C1 segment of cervical spinal cord (tissue), 14 donors: Measurements from ENCODE around the gene ATP8B3.

Experiments used
- DNase-seq, 14 donors: peaks; one replicate each; lab custom pipeline; 2025; lab: John Stamatoyannopoulos, UW

The ATP8B3 gene

DNA sequence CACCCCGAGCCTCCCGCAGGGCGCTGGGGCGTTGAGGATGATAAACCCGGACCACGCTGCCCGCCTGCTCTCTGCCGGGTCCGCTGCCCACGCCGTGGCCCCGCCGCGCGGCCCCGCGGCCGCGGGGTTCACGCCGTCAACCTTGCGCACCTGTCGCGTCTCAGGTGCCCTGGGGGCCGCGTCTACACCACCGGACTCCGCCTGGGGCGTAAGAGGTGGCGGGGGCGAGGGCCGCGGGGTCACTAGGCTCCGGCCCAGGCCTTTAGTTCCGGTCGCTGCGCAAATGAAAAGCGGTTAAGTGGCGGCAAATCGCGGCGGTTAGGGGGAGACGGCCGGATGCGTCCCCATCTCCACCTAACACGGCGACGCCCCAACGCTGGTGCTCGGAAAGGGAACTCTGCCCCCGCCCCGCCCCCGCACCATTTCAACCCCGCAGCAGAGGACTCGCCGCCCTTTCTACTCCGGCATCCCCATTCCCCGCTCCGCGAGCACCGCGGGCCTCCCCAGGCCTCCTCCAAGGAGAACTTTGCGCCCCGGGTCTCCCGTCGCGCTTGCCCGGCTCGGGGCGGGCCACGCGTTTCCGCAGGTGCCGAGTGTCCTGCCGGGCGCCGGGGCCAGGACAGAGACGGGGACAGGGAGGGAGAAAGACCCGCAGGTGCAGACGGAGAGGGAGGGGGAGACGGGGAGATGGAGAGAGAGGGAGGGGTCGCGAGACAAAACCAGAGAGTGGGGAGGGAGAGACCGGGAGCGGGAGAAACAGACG is 54.4 kb downstream of the ATP8B3 start:
- DNase-seq = no peak

DNA sequence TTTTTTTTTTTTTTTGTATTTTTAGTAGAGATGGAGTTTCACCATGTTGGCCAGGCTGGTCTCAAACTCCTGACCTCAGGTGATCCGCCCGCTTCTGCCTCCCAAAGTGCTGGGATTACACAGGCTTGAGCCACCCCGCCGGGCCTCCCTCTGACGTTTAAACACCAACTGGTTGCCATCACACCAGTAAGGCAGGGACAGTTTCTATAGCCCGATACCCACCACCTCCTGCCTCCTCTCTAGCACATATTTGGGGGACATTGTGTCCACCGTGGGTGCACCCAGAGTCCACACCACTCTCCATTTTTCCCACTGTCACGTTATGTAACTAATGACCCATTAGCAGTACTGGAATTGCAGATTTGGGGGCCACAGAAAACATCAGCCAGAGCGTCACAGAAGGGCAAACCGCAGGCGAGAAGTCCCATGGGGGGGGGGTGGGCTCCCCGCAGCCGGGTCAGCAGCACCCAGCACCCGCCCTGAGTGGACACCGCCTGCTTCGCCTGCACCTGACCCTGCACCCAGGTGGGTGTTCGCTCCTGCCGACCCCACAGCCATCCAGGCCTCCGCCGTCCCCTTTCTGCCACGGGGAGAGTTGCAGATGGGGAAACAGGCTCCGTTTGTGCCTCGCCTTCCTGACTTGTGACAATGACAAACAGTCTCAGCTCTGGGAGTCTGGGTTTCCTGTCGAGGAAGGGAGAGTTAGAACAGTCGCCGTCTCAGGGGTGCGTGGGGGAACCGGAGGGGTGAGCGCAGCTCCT is 55.2 kb downstream of the ATP8B3 start:
- no peak for DNase-seq

DNA sequence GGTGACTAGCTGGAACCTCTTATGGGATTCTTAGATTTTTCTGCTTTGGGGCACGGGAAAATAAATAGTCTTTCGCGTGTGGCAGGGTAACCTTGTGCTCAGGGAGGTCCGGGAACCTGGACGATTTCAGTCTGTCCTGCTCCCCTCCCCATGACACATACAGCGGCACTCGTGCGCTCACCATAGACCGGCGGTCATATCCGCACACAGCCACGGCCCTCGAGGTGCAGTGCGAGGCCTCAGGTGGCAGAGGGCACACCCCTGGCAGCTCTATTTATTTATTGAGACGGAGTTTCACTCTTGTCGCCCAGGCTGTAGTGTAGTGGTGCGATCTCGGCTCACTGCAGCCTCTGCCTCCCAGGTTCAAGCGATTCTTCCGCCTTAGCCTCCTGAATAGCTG is 55.8 kb downstream of the ATP8B3 start:
- DNase-seq = no peak

DNA sequence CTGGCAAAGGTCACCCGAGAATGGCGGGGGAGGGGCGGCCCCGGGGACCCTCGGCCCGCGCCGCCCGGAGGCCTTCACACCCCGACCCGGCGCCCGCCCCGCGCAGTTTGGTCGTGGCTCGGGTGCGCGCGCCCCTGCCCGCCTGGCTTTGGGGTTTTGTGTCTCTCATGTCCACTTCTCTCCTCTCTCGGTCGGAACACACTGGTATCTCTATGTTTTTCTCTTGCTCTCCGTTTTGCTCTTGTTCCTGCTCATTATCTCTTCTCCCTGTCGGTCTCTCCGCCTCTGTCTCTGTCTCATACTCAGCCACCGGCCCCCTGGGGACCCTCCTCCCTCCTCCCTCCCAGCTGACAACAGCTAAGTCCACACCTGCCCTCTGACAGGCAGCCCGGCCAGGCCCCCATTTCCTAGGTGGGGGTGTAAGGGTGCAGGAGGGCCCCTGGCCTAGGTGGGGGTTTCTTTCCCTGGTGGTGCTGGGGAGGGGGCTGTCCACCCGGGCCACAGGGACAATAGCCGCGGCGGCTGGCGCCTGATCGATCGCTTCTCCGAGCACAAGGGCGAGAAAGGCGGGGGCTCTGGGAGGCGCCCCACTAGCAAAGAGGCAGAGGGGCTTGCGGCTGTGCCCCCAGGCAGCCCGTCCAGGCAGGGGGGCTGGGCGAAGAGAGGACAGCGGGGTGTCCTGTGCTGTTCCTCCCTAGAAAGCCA is 56.5 kb downstream of the ATP8B3 start:
- DNase-seq = no peak

DNA sequence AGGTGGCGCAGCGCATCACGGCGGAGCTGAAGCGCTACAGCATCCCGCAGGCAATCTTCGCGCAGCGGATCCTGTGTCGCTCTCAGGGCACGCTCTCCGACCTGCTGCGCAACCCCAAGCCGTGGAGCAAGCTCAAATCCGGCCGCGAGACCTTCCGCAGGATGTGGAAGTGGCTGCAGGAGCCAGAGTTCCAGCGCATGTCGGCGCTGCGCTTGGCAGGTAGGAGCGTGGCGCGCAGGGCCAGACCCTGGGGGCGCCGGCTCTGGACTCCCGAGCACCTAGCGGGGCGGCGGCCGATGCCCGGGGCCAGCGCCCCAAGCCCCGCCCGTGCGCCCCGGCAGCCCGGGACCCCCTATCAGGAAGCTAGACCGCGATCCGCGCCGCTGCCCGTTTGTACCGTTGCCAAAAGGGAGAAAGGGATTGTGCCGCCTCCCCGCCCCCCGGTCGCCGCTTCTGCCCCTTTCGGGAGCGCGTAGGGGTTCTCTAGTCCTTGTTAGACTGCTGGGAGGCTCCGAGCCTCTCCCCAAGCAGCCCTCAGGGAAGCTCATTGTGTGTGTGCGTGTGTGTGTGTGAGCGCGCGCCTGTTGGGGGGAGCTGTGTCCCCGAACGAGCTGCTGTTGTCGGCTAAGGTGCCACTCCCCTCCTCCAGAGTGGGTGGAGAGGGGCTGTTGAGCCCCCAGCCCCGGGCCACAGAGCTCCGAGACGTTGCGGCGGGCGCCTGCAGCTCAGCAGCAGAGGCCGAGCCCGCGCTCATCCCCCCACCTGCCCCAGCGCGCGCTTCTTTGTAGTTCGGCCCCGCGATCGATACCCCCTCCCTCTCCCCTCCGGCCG is 57.2 kb downstream of the ATP8B3 start:
- no peak for DNase-seq

DNA sequence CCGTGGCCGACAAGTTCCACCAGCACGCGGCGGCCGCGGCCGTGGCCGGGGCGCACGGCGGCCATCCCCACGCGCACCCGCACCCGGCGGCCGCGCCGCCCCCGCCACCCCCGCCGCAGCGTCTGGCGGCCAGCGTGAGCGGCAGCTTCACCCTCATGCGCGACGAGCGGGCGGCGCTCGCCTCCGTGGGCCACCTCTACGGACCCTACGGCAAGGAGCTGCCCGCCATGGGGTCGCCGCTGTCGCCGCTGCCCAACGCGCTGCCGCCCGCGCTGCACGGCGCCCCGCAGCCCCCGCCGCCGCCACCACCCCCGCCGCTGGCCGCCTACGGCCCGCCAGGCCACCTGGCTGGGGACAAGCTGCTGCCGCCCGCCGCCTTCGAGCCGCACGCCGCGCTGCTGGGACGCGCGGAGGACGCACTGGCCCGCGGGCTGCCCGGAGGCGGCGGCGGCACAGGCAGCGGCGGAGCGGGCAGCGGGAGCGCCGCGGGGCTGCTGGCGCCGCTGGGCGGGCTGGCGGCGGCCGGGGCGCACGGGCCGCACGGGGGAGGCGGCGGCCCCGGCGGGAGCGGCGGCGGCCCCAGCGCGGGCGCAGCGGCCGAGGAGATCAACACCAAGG is 57.9 kb downstream of the ATP8B3 start:
- no peak for DNase-seq

DNA sequence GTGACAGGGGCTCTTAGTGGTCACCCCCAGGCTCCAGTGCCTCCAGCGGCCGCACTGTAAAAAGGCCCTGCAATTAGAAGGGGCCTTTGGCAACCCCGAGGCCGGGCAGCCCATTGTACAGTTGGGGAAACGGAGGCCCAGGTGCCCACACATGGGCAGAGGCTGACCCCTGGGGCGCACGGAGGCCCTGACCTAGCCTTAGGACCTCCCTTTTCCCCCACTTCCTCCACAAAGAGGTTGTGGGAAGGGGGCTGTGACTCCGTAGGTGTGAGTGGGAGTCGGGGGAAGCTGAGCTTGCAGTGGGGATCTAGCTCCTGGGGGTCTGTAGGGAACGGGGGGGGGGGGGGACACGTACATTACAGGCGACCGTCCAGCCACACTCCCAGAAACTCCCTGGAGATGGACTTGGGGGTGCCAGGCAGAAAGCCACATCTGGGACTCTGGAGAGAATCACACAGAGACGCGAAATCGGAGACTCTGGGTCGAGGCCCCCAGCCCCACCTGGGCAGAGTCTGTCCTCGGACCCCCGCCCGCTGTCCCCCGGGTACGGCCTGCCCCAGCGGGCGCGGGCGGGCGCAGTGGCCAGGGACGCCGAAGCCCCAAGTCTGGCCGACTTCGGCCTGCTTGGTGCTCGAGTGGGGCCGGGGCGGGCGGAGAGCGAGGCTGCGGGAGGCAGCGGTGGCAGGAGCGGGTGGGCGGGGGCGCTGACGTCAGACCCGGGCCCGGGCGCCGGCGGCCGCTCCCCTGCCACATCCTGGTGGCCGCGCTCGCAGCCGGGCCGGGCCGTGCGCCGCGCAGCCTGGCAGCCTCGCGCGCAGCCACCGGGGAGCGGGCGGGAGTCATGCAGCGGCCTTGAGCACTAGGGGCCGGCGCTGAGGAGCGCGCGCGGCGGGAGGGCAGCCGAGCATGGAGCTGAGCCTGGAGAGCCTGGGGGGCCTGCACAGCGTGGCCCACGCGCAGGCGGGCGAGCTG is 59.0 kb downstream of the ATP8B3 start, which contains the start of gene ONECUT3:
Gene ONECUT3, plus strand, starts transcription at position 750 of the 972 bp plus-strand sequence. Its CDS starts 157 bp downstream, at position 907.
- DNase-seq = no peak

DNA sequence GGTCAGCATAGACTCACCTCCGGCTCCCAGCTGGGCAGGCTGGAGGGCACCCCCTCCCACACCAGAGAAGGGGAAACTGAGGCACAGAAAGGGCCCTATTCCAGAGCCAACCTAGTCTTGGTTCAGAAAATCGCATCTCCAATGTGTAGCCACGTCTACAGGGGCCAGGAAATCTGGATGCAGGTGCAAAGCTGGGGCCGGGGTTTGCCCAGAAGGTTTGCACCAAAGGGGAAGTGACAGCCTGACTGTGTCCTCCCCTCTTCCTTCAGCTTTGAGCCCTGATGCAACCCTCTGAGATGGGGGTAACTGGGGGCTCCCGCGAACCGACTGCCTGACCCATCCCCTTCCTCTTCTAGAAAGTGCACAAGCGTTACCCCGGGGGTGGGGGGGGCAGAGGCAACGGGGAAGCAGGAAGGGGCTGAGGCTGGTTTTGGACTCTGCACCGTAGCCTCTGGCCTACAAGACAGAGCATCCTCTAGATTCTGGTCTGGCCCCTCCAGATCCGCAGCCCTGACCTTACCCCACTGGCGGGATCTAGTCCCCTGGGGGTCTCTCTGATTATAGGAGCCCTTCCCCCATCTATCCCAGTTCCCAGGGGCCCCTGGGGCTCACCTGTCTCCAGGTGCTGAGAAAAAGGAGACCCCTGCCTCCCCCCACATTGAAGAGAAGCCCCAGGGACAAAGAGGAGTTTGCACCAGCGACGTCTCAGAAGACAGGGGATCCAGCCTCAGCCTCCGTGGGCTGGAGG is 59.9 kb downstream of the ATP8B3 start:
- no peak for DNase-seq

DNA sequence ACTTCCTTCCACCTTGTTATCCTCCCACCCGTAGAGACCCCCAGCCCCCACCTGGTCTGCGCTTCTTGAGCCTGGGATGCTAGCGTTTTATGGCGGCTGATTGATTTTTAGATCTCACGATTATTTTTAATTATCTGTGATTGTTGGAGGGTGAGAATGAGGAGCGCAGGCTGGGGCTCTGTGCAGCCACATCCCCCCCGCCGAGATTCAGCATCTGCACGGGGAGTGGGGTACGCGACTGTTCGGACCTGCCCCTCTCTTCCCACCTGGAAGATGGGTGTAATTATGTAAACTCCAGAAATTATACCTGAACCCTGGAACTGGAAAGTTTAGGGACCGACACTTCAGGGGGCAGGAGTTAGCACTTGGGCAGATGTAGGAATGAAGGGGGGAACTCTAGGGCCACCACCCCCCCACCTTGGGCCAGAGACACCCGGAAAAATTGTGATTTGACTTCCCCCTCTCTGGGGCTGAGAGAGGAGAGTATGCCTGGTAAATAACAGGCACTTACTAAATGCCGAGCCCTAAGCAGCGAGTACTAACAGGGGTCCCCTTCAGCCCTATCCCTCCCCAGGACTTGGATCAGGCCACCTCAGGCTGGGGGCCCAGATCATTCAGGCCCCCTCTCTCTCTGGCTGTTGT is 60.6 kb downstream of the ATP8B3 start:
- DNase-seq = no peak

DNA sequence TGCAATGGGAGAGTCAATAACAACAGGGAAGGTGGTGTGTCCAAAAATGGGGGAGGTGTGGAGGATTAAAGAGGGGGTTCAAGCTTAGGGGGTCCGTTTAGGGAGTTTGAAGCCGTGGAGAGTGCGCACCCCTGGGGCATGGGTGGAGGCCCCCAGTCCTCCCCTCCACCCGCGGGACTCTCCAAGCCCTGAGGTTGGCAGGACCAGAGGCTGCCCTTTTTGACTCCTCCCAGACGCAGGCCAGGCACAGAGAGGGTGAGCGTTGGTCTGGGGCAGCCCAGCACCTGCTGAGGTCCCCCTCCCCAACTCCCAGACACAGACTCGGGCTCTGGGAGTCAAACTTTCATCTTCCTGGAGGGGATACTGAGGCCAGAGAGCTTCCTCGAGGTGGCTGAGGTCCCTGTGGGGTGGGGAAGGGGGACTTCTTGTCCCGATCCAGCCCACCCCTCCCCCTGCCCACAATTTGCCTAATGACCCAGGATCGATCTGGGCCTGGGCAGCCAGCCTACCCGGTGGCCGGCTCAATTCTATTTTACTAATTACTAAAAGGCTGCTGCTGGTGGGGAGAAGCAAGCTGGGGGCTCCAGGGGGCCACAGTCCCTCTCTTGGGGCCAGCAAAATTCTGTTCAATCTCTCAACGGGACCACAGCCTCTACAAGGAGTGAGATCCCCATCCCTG is 61.6 kb downstream of the ATP8B3 start:
- no peak for DNase-seq

DNA sequence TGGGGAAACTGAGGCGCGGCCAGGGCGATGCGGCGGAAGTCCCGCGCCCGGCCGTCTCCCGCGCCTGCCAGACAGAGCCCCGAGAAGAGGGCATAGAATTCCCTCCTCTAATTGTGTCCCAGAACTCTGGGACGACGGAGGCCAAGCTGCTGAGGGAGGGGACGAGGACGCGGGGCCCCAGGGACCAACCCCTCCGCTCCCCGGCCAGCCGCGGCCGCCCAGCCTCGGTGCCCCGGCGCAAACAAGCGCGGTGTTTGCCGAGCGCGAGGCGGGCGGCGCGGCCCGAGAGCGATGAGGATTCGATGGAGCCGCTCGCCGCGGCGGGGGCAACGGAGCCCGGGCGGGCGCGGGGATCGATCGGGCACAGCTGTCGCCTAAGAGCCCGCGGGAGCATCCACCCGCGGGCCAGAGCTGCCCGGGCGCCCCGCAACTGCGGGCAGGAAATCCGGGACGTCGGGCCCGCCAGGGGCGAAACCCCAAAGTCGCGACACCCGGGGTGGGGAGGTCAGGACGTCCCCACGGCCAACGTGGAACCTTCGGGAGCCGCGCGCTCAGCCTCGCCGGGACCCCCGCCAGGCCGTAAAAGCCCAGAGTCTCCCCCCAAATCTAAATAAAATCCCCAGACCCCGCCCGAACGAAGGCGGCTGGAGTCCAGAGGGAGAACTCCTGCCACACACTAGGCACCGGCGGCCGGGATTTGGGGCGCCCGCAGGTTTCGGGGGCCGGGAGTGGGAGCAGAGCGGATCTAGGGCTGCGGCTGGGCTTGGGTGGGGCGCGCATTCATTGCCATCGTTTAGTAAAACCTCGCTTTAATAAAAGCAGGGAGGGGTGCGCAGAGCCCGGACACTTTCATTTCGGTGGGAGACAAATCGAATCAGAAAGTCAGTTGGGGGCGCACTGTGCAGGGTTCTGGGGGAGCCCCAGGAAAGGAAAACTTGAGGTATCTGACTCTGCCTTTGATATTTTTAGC is 62.4 kb downstream of the ATP8B3 start:
- no peak for DNase-seq

DNA sequence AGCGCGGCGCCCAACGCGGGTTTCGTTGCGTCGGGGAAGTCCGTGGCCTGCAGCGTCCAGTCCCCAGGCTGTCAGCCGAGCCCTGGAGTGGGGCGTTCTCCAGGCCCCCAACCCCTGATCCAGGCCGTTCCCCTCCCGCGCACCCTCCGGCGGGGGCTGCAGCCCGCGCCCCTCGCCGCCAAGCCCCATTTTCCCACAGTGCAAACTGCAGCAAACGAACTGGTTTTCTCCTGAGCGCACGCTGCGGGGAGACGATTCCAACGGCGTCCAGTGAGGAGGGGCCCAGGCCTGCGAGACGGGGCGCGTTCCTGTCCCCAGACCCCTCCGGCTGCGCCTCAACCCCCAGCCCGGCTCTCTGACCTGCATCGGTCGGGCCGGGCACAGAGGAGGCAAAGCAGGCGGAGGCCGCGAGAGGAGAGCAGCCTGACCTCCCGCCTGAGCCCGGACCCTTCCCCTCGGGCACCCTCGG is 63.2 kb downstream of the ATP8B3 start:
- DNase-seq = no peak

DNA sequence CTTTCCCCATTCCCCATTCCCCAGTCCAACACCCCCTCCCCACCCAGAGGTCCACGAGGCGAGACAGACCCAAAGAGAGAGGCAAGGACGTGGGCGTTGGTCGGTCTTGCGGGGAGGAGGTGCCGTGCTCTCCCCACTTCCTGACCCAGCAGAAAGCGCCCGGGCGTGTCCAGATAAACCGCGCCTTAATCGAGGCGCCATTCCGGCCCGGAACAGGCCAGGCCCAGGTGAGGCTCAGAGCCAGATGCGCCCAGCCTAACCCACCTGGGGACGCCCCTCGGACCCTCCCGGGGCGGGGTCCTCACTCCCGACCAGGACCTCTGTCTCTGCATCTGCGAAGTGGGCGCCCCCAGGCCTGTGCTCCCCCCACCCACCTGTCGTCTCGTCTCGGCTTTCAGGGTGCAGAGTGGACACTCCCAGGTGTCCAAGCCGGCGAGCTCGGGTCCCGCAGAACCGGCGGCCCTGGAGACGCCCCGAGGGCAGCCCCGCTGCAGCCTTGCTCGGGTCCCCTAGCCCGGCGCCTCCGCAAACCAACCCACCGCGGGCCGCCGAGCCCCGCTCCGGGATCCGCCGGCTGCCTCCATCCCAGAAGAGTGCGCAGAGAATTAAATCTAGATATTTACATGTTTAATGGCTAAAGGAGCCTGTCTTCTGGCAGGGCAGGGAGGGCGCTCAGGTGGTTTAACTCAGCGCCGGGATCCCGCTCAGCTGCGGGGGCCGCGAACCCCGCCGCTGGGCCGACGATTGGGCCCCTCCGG is 63.8 kb downstream of the ATP8B3 start:
- DNase-seq = no peak

DNA sequence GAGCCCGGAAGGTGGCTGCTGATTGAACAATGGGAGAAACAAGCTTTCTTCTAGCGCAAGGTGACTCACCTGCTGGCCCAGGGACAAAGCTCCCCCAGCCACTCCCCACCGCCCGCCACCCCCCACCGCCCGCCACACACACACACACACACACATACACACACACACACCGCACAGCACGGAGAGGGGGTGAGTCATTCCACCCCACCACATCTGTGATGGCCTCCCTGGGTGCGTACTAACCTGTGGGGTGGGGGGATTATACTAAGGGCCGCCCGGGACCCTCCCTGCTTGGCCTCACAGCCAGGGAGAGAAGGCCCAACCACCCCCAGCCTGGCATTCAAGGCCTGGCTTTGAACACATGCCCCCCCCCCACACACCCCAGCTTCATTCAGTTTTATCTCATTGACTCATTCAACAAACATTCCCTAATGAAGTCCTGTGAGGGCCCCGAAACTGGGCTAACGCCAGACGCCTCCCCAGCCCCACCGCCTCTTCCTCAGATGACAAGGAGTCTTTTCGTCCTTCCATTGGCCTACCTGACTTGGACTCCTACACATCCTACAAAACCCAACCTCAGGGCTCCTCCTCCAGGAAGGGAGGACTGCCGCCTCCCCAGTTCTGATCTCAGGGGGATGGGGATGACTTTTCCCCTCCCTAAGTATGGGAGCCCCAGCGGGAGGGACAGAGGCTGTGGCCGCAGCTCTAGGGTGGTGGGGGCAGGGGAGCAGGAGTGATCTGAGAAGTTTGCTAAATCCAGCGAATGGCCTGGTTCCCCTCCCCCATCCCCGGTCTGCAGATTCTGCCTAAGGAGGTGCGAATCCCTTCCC is 64.6 kb downstream of the ATP8B3 start:
- no peak for DNase-seq
